IMR-90 (cell line): ENCODE measurements around the gene LTBP1. TPM values are rescaled to one million over a fixed set of nuclear protein-coding genes. Genes with fewer than 3 reads are reported as not detected.

Experiments
- ATAC-seq: fragments of 200-7000 bp; cut with Tn5 transposase; 2 replicates; pipeline ENCODE4 v1.9.1; 2020; ENCODE audit warnings: low read depth, mild to moderate bottlenecking, moderate library complexity
- BruUV-seq: library from RNA; stranded (reverse); fragments of 400-500 nt; replicated peaks from 2 replicates; lab custom pipeline; 2021; lab: Mats Ljungman, UMichigan
- CTCF ChIA-PET: fragments of 300-600 bp; formaldehyde crosslinking; extraction: SDS; loops from one replicate; lab custom pipeline; 2021; ENCODE audit warnings: antibody characterized with exemption; lab: Yijun Ruan, JAX
- POLR2A ChIA-PET: fragments of 300-600 bp; sonication (Branson Sonifier 250); formaldehyde crosslinking; loops from one replicate; lab custom pipeline; 2022; ENCODE audit warnings: antibody characterized with exemption; ENCODE audit not compliant: unreplicated experiment; lab: Charles Lee
- DNase-seq: peaks from one replicate; pipeline ENCODE4 v3.0.0; 2013
- H2AFZ ChIP-seq: replicated peaks from 2 replicates; pipeline ENCODE3; 2013; ENCODE audit warnings: low read length, mild to moderate bottlenecking; ENCODE audit not compliant: poor library complexity
- H2AK5ac ChIP-seq: 2 replicates; pipeline ENCODE4 v1.6.1; 2013; ENCODE audit warnings: low read depth, low read length, inconsistent platforms
- H2AK9ac ChIP-seq: replicated peaks from 2 replicates; pipeline ENCODE3; 2013; ENCODE audit warnings: mild to moderate bottlenecking, low read depth, low read length, moderate library complexity; ENCODE audit not compliant: poor library complexity
- H2BK120ac ChIP-seq: 2 replicates; pipeline ENCODE4 v1.6.1; 2013; ENCODE audit warnings: low read depth, low read length, inconsistent platforms
- H2BK15ac ChIP-seq: 3 replicates; pipeline ENCODE4 v1.6.1; 2013; ENCODE audit warnings: low read depth, low read length, inconsistent platforms
- H2BK20ac ChIP-seq: 2 replicates; pipeline ENCODE4 v1.6.1; 2013; ENCODE audit warnings: low read depth, mild to moderate bottlenecking, inconsistent platforms, low read length, moderate library complexity
- H2BK5ac ChIP-seq: 2 replicates; pipeline ENCODE4 v1.6.1; 2013; ENCODE audit warnings: mild to moderate bottlenecking, low read depth, low read length, inconsistent platforms; ENCODE audit not compliant: poor library complexity, severe bottlenecking
- H3K14ac ChIP-seq: replicated peaks from 2 replicates; pipeline ENCODE4 v1.6.1; 2013; ENCODE audit warnings: low read depth, low read length, inconsistent platforms
- H3K18ac ChIP-seq: 2 replicates; pipeline ENCODE4 v1.6.1; 2013; ENCODE audit warnings: low read depth, low read length, control low read depth
- H3K23ac ChIP-seq: 2 replicates; pipeline ENCODE4 v1.6.1; 2013; ENCODE audit warnings: low read depth, low read length, inconsistent platforms
- H3K27ac ChIP-seq: 2 replicates; pipeline ENCODE4 v1.5.1; 2013; ENCODE audit warnings: mild to moderate bottlenecking, control low read depth, low read length; ENCODE audit not compliant: insufficient read depth
- H3K27me3 ChIP-seq: 2 replicates; pipeline ENCODE4 v1.6.1; 2013; ENCODE audit warnings: low read length; ENCODE audit not compliant: control insufficient read depth, insufficient read depth
- H3K36me3 ChIP-seq: 2 replicates; pipeline ENCODE4 v1.6.1; 2013; ENCODE audit warnings: low read length, mixed read lengths; ENCODE audit not compliant: control insufficient read depth, insufficient read depth
- H3K4ac ChIP-seq: 2 replicates; pipeline ENCODE4 v1.6.1; 2013; ENCODE audit warnings: low read depth, low read length, inconsistent platforms
- H3K4me1 ChIP-seq: 2 replicates; pipeline ENCODE4 v1.6.1; 2013; ENCODE audit warnings: low read length, mixed read lengths; ENCODE audit not compliant: control insufficient read depth, insufficient read depth
- H3K4me2 ChIP-seq: 2 replicates; pipeline ENCODE4 v1.6.1; 2013; ENCODE audit warnings: low read depth, mild to moderate bottlenecking, control low read depth, low read length, moderate library complexity
- H3K4me3 ChIP-seq: 2 replicates; pipeline ENCODE4 v1.5.1; 2013; ENCODE audit warnings: low read depth, mild to moderate bottlenecking, control low read depth, low read length, moderate library complexity; ENCODE audit not compliant: insufficient read depth
- H3K56ac ChIP-seq: 2 replicates; pipeline ENCODE4 v1.6.1; 2013; ENCODE audit warnings: low read length, inconsistent platforms; ENCODE audit not compliant: insufficient read depth; ENCODE audit errors: extremely low read depth
- H3K79me1 ChIP-seq, 2 experiments: 2 replicates each; pipeline ENCODE4 v1.6.1; 2013; ENCODE audit warnings: low read length in 2 of 2, inconsistent platforms in 1 of 2, low read depth in 1 of 2
- H3K9ac ChIP-seq: 2 replicates; pipeline ENCODE4 v1.6.1; 2013; ENCODE audit warnings: low read depth, low read length, control low read depth
- H3K9me1 ChIP-seq: 2 replicates; pipeline ENCODE4 v1.6.1; 2013; ENCODE audit warnings: low read length, inconsistent platforms; ENCODE audit not compliant: insufficient read depth
- H3K9me3 ChIP-seq: 2 replicates; pipeline ENCODE4 v1.6.1; 2013; ENCODE audit warnings: low read length; ENCODE audit not compliant: control insufficient read depth, insufficient read depth
- H4K20me1 ChIP-seq: 2 replicates; pipeline ENCODE4 v1.6.1; 2013; ENCODE audit warnings: low read length, inconsistent platforms; ENCODE audit not compliant: insufficient read depth
- H4K5ac ChIP-seq: 2 replicates; pipeline ENCODE4 v1.6.1; 2013; ENCODE audit warnings: mild to moderate bottlenecking, low read depth, low read length, control low read depth
- H4K8ac ChIP-seq, 2 experiments: 2 replicates each; pipeline ENCODE4 v1.6.1; 2013; ENCODE audit warnings: low read depth in 2 of 2, low read length in 2 of 2, control low read depth in 1 of 2, inconsistent platforms in 1 of 2
- H4K91ac ChIP-seq: 2 replicates; pipeline ENCODE4 v1.6.1; 2013; ENCODE audit warnings: low read depth, low read length, inconsistent platforms; ENCODE audit not compliant: insufficient read depth
- RCOR1 ChIP-seq: IDR thresholded peaks from 2 replicates; pipeline ENCODE4 v1.6.1; 2012; ENCODE audit warnings: mild to moderate bottlenecking, low read length, improper control_type of control experiment; ENCODE audit not compliant: insufficient replicate concordance
- RFX5 ChIP-seq: IDR thresholded peaks from 2 replicates; pipeline ENCODE4 v1.8.0; 2012; ENCODE audit warnings: low read depth, mild to moderate bottlenecking, low read length, moderate library complexity
- SMC3 ChIP-seq: fragments of 150-350 bp; IDR thresholded peaks from 2 replicates; pipeline ENCODE4 v1.6.1; 2016; ENCODE audit warnings: low read depth, mild to moderate bottlenecking, antibody characterized with exemption, low read length, moderate library complexity
- WGBS, 2 experiments: methylation state at CpG; one replicate each; pipeline versions ENCODE4 v1.1.5 to v1.1.7; 2013; ENCODE audit warnings: missing lambda C conversion rate in 2 of 2; ENCODE audit not compliant: insufficient read length in 1 of 2; ENCODE audit errors: extremely low coverage in 2 of 2; 5-methylcytosine and 5-hydroxymethylcytosine counted together
- dilution Hi-C: fragments of 300-500 bp; cut with HindIII; formaldehyde crosslinking; loops from one replicate; pipeline ENCODE4 v1.14.3; 2018; ENCODE audit warnings: low sequenced_read_pairs; ENCODE audit not compliant: unreplicated experiment
- in situ Hi-C: fragments of 300-500 bp; cut with MboI; formaldehyde crosslinking; loops from 3 replicates; pipeline ENCODE4 v1.14.3; 2019; ENCODE audit warnings: low sequenced_read_pairs, inconsistent platforms, mixed read lengths
- intact Hi-C: fragments of 100-400 bp; cut with micrococcal nuclease; formaldehyde crosslinking; loops from 2 replicates; pipeline ENCODE4 v1.10.0; 2022
- polyA plus RNA-seq, 3 experiments: library from polyadenylated mRNA; depleted of rRNA; stranded (reverse); fragments of >200 nt; gene quantifications; 2 replicates each; pipeline ENCODE4 v1.2.3, GENCODE V29; 2012; ENCODE audit warnings: low replicate concordance in 1 of 3
- total RNA-seq: library from RNA; depleted of rRNA; stranded (reverse); fragments of >200 nt; gene quantifications from 2 replicates; pipeline ENCODE4 v1.2.3, GENCODE V29; 2012
- TF ChIP-seq, protein P1 (sequence below): fragments of 150-350 bp; IDR thresholded peaks from 2 replicates; pipeline ENCODE4 v1.6.1; 2017; ENCODE audit warnings: mild to moderate bottlenecking, antibody characterized with exemption, low read length, low read depth
- TF ChIP-seq, protein P2 (sequence below): conservative IDR thresholded peaks from 2 replicates; pipeline ENCODE4 v1.5.1; 2012; ENCODE audit warnings: mild to moderate bottlenecking, low read depth, low read length, improper control_type of control experiment

Gene LTBP1
- total and polyA plus RNA-seq, 2 of the 4 experiments (the other 2 are of a cell fraction) = 235 to 326 TPM

DNA sequence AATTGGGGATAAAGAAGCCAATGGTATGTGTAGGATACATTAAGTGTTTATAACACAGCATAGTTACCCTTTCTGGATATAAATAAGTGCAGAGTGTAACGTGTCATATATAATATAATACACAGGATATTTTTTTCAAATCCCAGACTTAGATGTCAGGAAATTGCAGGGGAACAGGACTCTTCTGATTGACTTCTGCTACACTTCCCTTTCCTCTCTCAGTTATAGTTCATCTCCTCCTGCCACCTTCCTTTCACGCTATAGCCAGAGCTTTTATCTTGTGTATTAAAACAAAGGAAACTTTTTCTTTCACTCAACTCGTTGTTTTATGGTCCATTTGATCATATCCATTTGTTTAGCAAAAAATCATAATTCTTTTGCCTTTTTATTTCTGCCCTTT lies 371.7 kb downstream of the LTBP1 start:
- no peak overlapping the region for H3K23ac ChIP-seq
- POLR2A ChIA-PET = no interaction called here
- peaks cover 10 to 40% of the 10 kb centered on the region in 2 experiments for H3K79me1 ChIP-seq
- H3K36me3 ChIP-seq = peaks cover 37% of the 10 kb centered on the region
- H3K27ac ChIP-seq = no peak overlapping the region
- no peak overlapping the region for H3K9ac ChIP-seq
- H4K5ac ChIP-seq = no peak overlapping the region
- H4K20me1 ChIP-seq = 0 out of 2 replicates have a peak, but pooled peaks cover 5% of the 10 kb centered on the region
- no peak overlapping the region for H2AK9ac ChIP-seq
- H2BK15ac ChIP-seq = no peak overlapping the region
- H2BK20ac ChIP-seq = no peak overlapping the region
- H2BK5ac ChIP-seq = no peak overlapping the region
- no peak for TF ChIP-seq SMC3
- TF ChIP-seq RCOR1 = no peak
- TF ChIP-seq, protein P1, sequence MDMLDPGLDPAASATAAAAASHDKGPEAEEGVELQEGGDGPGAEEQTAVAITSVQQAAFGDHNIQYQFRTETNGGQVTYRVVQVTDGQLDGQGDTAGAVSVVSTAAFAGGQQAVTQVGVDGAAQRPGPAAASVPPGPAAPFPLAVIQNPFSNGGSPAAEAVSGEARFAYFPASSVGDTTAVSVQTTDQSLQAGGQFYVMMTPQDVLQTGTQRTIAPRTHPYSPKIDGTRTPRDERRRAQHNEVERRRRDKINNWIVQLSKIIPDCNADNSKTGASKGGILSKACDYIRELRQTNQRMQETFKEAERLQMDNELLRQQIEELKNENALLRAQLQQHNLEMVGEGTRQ = no peak
- TF ChIP-seq, protein P2, sequence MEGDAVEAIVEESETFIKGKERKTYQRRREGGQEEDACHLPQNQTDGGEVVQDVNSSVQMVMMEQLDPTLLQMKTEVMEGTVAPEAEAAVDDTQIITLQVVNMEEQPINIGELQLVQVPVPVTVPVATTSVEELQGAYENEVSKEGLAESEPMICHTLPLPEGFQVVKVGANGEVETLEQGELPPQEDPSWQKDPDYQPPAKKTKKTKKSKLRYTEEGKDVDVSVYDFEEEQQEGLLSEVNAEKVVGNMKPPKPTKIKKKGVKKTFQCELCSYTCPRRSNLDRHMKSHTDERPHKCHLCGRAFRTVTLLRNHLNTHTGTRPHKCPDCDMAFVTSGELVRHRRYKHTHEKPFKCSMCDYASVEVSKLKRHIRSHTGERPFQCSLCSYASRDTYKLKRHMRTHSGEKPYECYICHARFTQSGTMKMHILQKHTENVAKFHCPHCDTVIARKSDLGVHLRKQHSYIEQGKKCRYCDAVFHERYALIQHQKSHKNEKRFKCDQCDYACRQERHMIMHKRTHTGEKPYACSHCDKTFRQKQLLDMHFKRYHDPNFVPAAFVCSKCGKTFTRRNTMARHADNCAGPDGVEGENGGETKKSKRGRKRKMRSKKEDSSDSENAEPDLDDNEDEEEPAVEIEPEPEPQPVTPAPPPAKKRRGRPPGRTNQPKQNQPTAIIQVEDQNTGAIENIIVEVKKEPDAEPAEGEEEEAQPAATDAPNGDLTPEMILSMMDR = no peak
- no peak for TF ChIP-seq RFX5
- no peak overlapping the region for H4K8ac ChIP-seq
- no peak overlapping the region for H2AK5ac ChIP-seq
- H3K4ac ChIP-seq = no peak overlapping the region
- H2BK120ac ChIP-seq = no peak overlapping the region
- no peak overlapping the region for H3K4me3 ChIP-seq
- no peak overlapping the region for H3K56ac ChIP-seq
- H3K18ac ChIP-seq = no peak overlapping the region
- no CpG with 5 or more reads among the region's 3 CpGs for WGBS, 2 experiments
- H3K27me3 ChIP-seq = no peaks in the 10 kb centered on the region
- in situ Hi-C loops = no loop called here
- H3K9me3 ChIP-seq = no peaks in the 10 kb centered on the region
- ATAC-seq (no peak), DNase-seq (no peak)
- no peak overlapping the region for H3K14ac ChIP-seq
- peaks cover 17% of the 10 kb centered on the region for H3K4me1 ChIP-seq
- H3K9me1 ChIP-seq = peaks cover 18% of the 10 kb centered on the region; the same call in 1 of the 2 replicates
- intact Hi-C loops = no loop called here
- H3K4me2 ChIP-seq = no peak overlapping the region
- CTCF ChIA-PET = no interaction called here
- dilution Hi-C loops = no loop called here
- BruUV-seq = no TSS peak
- H4K91ac ChIP-seq = no peak overlapping the region
- H2AFZ ChIP-seq = no peak overlapping the region
